KBM-7 (cell line): ENCODE measurements around the gene ATP1A3.
A peak's percentile ranks its signal among the peaks of the same experiment; 100 is the strongest.

Source experiments
- DNase-seq: peaks from one replicate; pipeline ENCODE4 v3.0.0-alpha.2; 2015
- in situ Hi-C: fragments of 300-500 bp; cut with MboI; formaldehyde crosslinking; loops from 2 replicates; pipeline ENCODE4 v1.14.3; 2020; ENCODE audit warnings: low sequenced_read_pairs, low pct_unique_long_range_greater_than_20kb, mixed read lengths

ATP1A3 gene

GRCh38 chr19:41936961-41937360 is 57.1 kb downstream of the ATP1A3 start:
- DNase-seq, result no peak
- in situ Hi-C loops, result no loop called here

- in situ Hi-C loops, result no loop called here
- no peak for DNase-seq
Observed at GRCh38 chr19:41936416-41936850, 57.6 kb downstream of the ATP1A3 start.

- no peak for DNase-seq
- in situ Hi-C loops, result no loop called here
Observed at GRCh38 chr19:41935760-41936415, 58.1 kb downstream of the ATP1A3 start.

- in situ Hi-C loops, result no loop called here
- peak; percentile 70 for DNase-seq
Observed at GRCh38 chr19:41934849-41935374, 59.1 kb downstream of the ATP1A3 start.

- in situ Hi-C loops, result no loop called here
- DNase-seq, result peak; percentile 38
Observed at GRCh38 chr19:41933693-41934426, 60.2 kb downstream of the ATP1A3 start.

- no peak for DNase-seq
- in situ Hi-C loops, result no loop called here
Observed at GRCh38 chr19:41932720-41933332, 61.2 kb downstream of the ATP1A3 start.

- in situ Hi-C loops, result no loop called here
- no peak for DNase-seq
Observed at GRCh38 chr19:41932259-41932719, 61.7 kb downstream of the ATP1A3 start.

- DNase-seq, result no peak
- in situ Hi-C loops, result no loop called here
Observed at GRCh38 chr19:41930926-41931592, 63.0 kb downstream of the ATP1A3 start.

GRCh38 chr19:41930322-41930722 is 63.7 kb downstream of the ATP1A3 start:
- no peak for DNase-seq
- in situ Hi-C loops, result no loop called here

GRCh38 chr19:41929536-41930071 is 64.4 kb downstream of the ATP1A3 start:
- in situ Hi-C loops, result no loop called here
- DNase-seq, result no peak

- in situ Hi-C loops, result no loop called here
- peak; percentile 71 for DNase-seq
Observed at GRCh38 chr19:41928754-41929535, 65.1 kb downstream of the ATP1A3 start.

GRCh38 chr19:41928221-41928683 is 65.8 kb downstream of the ATP1A3 start, which contains the start of gene ERFL:
Gene ERFL, minus strand, starts transcription at chr19:41928449. Its CDS starts 15,530 bp downstream, at chr19:41912919.
- in situ Hi-C loops, result no loop called here
- DNase-seq, result peak; percentile 65

- in situ Hi-C loops, result no loop called here
- no peak for DNase-seq
Observed at GRCh38 chr19:41927497-41928192, 66.4 kb downstream of the ATP1A3 start.

GRCh38 chr19:41926763-41927496 is 67.1 kb downstream of the ATP1A3 start:
- DNase-seq, result no peak
- in situ Hi-C loops, result no loop called here

- DNase-seq, result no peak
- in situ Hi-C loops, result no loop called here
Observed at GRCh38 chr19:41926028-41926762, 67.8 kb downstream of the ATP1A3 start.

GRCh38 chr19:41925208-41926003 is 68.6 kb downstream of the ATP1A3 start:
- in situ Hi-C loops, result no loop called here
- DNase-seq, result no peak
